ENCODE data around the gene HEATR3. TPM values are rescaled to one million over a fixed set of nuclear protein-coding genes. Genes with fewer than 3 reads are reported as not detected.

Gene HEATR3
- total and polyA plus RNA-seq, 2 of the 8 experiments (the other 6 are each of a cell fraction or from before 2014, with no cell fraction given): 13.0 to 29.2 TPM

DNA sequence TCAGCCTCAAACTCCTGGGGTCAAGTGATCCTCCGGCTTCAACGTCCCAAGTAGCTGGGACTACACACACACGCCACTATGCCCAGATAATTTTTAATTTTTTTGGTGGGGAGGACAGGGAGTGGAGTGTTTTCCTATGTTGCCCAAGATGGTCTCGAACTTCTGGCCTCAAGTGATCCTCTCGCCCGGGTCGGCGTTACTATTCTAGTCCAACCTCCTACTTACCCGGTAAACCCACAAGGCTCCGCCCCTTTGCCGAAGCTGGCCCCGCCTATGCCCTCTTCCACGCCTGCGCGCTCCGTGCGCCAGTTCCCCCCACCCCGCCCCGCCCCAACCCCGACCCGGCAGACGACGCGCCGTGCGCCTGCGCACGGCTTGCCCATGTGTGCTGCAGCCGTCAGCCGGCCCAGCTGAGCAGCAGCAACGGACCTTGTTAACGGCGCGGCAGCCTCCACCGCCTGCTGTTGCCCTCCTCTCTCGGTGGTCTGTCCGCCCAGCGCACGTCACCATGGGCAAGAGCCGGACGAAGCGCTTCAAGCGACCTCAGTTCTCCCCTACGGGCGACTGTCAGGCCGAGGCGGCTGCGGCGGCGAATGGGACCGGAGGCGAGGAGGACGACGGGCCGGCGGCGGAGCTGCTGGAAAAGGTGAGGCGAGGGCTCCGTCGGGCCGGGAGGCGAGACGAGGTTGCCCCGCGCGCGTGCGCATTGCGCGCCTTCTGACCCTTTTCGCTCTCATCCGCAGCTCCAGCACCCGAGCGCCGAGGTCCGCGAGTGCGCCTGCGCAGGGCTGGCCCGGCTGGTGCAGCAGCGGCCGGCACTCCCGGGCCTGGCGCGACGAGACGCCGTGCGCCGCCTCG is at the start of gene HEATR3 (continued):
- TF ChIP-seq, protein P1, sequence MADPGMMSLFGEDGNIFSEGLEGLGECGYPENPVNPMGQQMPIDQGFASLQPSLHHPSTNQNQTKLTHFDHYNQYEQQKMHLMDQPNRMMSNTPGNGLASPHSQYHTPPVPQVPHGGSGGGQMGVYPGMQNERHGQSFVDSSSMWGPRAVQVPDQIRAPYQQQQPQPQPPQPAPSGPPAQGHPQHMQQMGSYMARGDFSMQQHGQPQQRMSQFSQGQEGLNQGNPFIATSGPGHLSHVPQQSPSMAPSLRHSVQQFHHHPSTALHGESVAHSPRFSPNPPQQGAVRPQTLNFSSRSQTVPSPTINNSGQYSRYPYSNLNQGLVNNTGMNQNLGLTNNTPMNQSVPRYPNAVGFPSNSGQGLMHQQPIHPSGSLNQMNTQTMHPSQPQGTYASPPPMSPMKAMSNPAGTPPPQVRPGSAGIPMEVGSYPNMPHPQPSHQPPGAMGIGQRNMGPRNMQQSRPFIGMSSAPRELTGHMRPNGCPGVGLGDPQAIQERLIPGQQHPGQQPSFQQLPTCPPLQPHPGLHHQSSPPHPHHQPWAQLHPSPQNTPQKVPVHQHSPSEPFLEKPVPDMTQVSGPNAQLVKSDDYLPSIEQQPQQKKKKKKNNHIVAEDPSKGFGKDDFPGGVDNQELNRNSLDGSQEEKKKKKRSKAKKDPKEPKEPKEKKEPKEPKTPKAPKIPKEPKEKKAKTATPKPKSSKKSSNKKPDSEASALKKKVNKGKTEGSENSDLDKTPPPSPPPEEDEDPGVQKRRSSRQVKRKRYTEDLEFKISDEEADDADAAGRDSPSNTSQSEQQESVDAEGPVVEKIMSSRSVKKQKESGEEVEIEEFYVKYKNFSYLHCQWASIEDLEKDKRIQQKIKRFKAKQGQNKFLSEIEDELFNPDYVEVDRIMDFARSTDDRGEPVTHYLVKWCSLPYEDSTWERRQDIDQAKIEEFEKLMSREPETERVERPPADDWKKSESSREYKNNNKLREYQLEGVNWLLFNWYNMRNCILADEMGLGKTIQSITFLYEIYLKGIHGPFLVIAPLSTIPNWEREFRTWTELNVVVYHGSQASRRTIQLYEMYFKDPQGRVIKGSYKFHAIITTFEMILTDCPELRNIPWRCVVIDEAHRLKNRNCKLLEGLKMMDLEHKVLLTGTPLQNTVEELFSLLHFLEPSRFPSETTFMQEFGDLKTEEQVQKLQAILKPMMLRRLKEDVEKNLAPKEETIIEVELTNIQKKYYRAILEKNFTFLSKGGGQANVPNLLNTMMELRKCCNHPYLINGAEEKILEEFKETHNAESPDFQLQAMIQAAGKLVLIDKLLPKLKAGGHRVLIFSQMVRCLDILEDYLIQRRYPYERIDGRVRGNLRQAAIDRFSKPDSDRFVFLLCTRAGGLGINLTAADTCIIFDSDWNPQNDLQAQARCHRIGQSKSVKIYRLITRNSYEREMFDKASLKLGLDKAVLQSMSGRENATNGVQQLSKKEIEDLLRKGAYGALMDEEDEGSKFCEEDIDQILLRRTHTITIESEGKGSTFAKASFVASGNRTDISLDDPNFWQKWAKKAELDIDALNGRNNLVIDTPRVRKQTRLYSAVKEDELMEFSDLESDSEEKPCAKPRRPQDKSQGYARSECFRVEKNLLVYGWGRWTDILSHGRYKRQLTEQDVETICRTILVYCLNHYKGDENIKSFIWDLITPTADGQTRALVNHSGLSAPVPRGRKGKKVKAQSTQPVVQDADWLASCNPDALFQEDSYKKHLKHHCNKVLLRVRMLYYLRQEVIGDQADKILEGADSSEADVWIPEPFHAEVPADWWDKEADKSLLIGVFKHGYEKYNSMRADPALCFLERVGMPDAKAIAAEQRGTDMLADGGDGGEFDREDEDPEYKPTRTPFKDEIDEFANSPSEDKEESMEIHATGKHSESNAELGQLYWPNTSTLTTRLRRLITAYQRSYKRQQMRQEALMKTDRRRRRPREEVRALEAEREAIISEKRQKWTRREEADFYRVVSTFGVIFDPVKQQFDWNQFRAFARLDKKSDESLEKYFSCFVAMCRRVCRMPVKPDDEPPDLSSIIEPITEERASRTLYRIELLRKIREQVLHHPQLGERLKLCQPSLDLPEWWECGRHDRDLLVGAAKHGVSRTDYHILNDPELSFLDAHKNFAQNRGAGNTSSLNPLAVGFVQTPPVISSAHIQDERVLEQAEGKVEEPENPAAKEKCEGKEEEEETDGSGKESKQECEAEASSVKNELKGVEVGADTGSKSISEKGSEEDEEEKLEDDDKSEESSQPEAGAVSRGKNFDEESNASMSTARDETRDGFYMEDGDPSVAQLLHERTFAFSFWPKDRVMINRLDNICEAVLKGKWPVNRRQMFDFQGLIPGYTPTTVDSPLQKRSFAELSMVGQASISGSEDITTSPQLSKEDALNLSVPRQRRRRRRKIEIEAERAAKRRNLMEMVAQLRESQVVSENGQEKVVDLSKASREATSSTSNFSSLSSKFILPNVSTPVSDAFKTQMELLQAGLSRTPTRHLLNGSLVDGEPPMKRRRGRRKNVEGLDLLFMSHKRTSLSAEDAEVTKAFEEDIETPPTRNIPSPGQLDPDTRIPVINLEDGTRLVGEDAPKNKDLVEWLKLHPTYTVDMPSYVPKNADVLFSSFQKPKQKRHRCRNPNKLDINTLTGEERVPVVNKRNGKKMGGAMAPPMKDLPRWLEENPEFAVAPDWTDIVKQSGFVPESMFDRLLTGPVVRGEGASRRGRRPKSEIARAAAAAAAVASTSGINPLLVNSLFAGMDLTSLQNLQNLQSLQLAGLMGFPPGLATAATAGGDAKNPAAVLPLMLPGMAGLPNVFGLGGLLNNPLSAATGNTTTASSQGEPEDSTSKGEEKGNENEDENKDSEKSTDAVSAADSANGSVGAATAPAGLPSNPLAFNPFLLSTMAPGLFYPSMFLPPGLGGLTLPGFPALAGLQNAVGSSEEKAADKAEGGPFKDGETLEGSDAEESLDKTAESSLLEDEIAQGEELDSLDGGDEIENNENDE (IDR thresholded peaks at IDR 0.05; ENCODE audit: insufficient replicate concordance, low read length): no peak
- TF ChIP-seq SP4 (IDR thresholded peaks at IDR 0.05; ENCODE audit: low read length) (no peak), TEAD4 (IDR thresholded peaks at IDR 0.05; ENCODE audit: low read depth, low read length) (no peak), TBP (IDR thresholded peaks at IDR 0.05; ENCODE audit: low read depth, low read length) (0 out of 2 replicates have a peak, but pooled peaks have one; percentile 14), GTF2F1 (IDR thresholded peaks at IDR 0.05; ENCODE audit: borderline replicate concordance, low read depth, low read length) (no peak), SUZ12 (IDR thresholded peaks at IDR 0.05; ENCODE audit: low read length) (no peak), NANOG (IDR thresholded peaks at IDR 0.05; ENCODE audit: insufficient read depth, low read depth, low read length, poor library complexity, severe bottlenecking) (no peak), SRF (IDR thresholded peaks at IDR 0.05; ENCODE audit: low read depth, low read length) (no peak)
- TF ChIP-seq, protein P2, sequence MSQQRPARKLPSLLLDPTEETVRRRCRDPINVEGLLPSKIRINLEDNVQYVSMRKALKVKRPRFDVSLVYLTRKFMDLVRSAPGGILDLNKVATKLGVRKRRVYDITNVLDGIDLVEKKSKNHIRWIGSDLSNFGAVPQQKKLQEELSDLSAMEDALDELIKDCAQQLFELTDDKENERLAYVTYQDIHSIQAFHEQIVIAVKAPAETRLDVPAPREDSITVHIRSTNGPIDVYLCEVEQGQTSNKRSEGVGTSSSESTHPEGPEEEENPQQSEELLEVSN (IDR thresholded peaks at IDR 0.05): peak; percentile 89
